SU-DHL-6 (cell line): ENCODE measurements around the gene AGAP5.

ENCODE experiments used
- EZH2phosphoT487 ChIP-seq: fragments of 200-600 bp; sonication (generic), shearing (Covaris generic); conservative IDR thresholded peaks from 2 replicates; pipeline ENCODE4 v1.6.1; 2018; ENCODE audit warnings: mild to moderate bottlenecking, antibody characterized with exemption, low read length, moderate library complexity, mixed read lengths
- TF ChIP-seq, protein P1 (sequence below): fragments of 200-600 bp; sonication (generic); IDR thresholded peaks from one replicate; pipeline ENCODE4 v1.5.1; 2017; ENCODE audit warnings: antibody characterized with exemption, mild to moderate bottlenecking, low read length, moderate library complexity; ENCODE audit not compliant: insufficient read depth, poor library complexity, severe bottlenecking

DNA sequence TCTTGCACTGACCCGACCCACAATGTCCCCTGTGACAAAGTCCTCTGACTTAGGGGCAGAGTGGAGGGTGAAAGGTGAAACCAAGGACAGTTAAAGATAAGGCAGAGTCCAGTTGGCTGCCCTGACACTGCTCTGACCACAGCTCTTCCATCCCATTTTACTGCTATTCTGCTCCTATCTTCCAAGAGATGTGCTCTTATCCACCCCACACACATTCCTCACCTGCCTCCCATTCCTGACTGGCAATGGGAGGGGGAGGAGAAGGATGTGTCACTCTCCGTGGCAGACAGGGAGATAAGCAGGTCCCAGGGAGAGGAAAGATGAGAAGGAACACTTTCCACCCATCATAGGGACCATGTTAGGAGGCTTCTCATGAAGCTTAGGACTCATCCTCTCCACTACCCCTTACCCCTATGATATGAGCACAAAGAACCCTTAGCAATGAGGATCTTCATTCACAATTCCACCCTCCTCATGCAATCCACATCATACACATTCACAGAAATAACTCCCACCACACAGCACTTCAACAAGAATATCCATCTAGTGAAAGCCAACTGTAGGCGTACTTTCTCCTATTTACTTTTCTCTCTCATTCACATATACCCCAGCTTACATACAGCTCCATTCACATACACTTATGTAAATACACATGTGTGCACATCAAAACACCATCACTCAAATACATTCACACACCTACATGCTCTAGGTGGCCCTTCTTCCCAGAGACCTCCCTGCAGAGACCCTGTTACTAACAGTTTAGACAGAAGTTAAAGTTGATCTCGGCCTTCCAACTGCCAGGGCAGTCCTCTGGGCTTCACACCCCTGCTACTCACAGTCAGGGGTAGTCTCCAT, 48.7 kb downstream of the AGAP5 start:
- TF ChIP-seq, protein P1, sequence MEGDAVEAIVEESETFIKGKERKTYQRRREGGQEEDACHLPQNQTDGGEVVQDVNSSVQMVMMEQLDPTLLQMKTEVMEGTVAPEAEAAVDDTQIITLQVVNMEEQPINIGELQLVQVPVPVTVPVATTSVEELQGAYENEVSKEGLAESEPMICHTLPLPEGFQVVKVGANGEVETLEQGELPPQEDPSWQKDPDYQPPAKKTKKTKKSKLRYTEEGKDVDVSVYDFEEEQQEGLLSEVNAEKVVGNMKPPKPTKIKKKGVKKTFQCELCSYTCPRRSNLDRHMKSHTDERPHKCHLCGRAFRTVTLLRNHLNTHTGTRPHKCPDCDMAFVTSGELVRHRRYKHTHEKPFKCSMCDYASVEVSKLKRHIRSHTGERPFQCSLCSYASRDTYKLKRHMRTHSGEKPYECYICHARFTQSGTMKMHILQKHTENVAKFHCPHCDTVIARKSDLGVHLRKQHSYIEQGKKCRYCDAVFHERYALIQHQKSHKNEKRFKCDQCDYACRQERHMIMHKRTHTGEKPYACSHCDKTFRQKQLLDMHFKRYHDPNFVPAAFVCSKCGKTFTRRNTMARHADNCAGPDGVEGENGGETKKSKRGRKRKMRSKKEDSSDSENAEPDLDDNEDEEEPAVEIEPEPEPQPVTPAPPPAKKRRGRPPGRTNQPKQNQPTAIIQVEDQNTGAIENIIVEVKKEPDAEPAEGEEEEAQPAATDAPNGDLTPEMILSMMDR: no peak
- TF ChIP-seq EZH2phosphoT487: no peak
